Measurements from ENCODE around the gene CD48. TPM values are rescaled to one million over a fixed set of nuclear protein-coding genes. Genes with fewer than 3 reads are reported as not detected.

Gene CD48
- total and polyA plus RNA-seq, 4 donors, result 2.5 to 10.0 (median 5.1) TPM

DNA sequence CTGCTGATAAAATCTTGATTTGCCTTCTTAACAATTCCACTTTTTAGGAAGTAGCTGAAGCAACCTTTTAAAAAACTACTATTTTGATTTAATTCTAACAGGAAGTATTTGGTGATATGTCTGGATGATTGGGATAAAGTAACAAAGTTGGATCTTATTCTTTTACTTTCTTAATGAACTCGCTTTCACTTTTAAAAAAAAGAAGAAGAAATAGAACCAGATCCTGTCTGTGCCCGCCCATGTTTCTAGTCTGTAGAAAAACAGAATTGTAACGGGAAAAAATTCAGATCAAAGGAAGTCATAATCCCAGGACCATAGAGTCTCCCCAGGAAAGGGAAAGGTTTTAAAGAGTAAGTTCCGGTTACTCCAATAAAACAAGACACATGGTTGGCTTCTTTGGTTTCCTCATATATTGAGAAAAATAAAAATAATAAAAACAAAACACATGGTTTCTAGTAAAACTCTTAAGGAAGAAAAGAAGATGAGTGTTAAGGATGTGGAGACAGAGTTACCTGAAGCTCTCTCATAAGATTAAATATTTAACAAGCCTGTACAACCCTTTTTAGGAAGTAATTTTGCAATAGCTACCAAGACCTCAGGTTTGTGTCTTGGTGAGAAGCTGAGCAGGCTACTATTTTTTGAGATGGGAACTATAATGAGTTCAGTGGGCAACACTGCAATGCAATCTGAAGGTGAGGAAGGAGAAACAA is 4.9 kb downstream of the CD48 start:
- H3K27me3 ChIP-seq (ENCODE audit: control insufficient read depth in 4 of 4, insufficient read depth in 4 of 4, low read length in 3 of 4), result no peaks in the 10 kb centered on the region
- H3K9ac ChIP-seq (ENCODE audit: low read depth in 1 of 2, low read length in 2 of 2), result no peak overlapping the region
- H3K4me1 ChIP-seq (ENCODE audit: control insufficient read depth in 4 of 4, insufficient read depth in 4 of 4, low read length in 3 of 4), result no peaks in the 10 kb centered on the region
- no peak overlapping the region for H3K4me3 ChIP-seq (ENCODE audit: low read depth in 1 of 3, low read length in 3 of 3)
- H3K36me3 ChIP-seq (ENCODE audit: control insufficient read depth in 4 of 4, insufficient read depth in 3 of 4, low read depth in 1 of 4, low read length in 3 of 4), result no peaks in the 10 kb centered on the region
- H3K27ac ChIP-seq (ENCODE audit: low read depth in 1 of 2, low read length in 2 of 2), result peak overlapping the region; percentile 48 to 53
- H3K9me3 ChIP-seq (ENCODE audit: control insufficient read depth in 4 of 4, low read length in 3 of 4), result no peaks in the 10 kb centered on the region
- WGBS, result 54% methylated on average over 4 of the region's 4 CpGs
- no peak for TF ChIP-seq HNF4G (IDR thresholded peaks at IDR 0.05)
- TF ChIP-seq JUND (IDR thresholded peaks at IDR 0.05), result no peak
- TF ChIP-seq FOXA1 (IDR thresholded peaks at IDR 0.05), result no peak
- no peak for TF ChIP-seq EGR1 (IDR thresholded peaks at IDR 0.05; ENCODE audit: low read depth in 2 of 2)
- TF ChIP-seq, protein P1, sequence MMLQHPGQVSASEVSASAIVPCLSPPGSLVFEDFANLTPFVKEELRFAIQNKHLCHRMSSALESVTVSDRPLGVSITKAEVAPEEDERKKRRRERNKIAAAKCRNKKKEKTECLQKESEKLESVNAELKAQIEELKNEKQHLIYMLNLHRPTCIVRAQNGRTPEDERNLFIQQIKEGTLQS (IDR thresholded peaks at IDR 0.05), result no peak
- no peak for TF ChIP-seq RXRA (IDR thresholded peaks at IDR 0.05)
- no peak for TF ChIP-seq HNF4A (conservative IDR thresholded peaks at IDR 0.05)
- TF ChIP-seq TAF1 (conservative IDR thresholded peaks at IDR 0.05), result no peak
- TF ChIP-seq, protein P2, sequence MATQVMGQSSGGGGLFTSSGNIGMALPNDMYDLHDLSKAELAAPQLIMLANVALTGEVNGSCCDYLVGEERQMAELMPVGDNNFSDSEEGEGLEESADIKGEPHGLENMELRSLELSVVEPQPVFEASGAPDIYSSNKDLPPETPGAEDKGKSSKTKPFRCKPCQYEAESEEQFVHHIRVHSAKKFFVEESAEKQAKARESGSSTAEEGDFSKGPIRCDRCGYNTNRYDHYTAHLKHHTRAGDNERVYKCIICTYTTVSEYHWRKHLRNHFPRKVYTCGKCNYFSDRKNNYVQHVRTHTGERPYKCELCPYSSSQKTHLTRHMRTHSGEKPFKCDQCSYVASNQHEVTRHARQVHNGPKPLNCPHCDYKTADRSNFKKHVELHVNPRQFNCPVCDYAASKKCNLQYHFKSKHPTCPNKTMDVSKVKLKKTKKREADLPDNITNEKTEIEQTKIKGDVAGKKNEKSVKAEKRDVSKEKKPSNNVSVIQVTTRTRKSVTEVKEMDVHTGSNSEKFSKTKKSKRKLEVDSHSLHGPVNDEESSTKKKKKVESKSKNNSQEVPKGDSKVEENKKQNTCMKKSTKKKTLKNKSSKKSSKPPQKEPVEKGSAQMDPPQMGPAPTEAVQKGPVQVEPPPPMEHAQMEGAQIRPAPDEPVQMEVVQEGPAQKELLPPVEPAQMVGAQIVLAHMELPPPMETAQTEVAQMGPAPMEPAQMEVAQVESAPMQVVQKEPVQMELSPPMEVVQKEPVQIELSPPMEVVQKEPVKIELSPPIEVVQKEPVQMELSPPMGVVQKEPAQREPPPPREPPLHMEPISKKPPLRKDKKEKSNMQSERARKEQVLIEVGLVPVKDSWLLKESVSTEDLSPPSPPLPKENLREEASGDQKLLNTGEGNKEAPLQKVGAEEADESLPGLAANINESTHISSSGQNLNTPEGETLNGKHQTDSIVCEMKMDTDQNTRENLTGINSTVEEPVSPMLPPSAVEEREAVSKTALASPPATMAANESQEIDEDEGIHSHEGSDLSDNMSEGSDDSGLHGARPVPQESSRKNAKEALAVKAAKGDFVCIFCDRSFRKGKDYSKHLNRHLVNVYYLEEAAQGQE (IDR thresholded peaks at IDR 0.05), result no peak
- no peak for TF ChIP-seq RAD21 (IDR thresholded peaks at IDR 0.05)
- TF ChIP-seq NR2F2 (IDR thresholded peaks at IDR 0.05), result no peak
- no peak for TF ChIP-seq FOXA2 (IDR thresholded peaks at IDR 0.05)
- TF ChIP-seq YY1 (IDR thresholded peaks at IDR 0.05), result no peak
- TF ChIP-seq, protein P3, sequence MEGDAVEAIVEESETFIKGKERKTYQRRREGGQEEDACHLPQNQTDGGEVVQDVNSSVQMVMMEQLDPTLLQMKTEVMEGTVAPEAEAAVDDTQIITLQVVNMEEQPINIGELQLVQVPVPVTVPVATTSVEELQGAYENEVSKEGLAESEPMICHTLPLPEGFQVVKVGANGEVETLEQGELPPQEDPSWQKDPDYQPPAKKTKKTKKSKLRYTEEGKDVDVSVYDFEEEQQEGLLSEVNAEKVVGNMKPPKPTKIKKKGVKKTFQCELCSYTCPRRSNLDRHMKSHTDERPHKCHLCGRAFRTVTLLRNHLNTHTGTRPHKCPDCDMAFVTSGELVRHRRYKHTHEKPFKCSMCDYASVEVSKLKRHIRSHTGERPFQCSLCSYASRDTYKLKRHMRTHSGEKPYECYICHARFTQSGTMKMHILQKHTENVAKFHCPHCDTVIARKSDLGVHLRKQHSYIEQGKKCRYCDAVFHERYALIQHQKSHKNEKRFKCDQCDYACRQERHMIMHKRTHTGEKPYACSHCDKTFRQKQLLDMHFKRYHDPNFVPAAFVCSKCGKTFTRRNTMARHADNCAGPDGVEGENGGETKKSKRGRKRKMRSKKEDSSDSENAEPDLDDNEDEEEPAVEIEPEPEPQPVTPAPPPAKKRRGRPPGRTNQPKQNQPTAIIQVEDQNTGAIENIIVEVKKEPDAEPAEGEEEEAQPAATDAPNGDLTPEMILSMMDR (IDR thresholded peaks at IDR 0.05; ENCODE audit: low read depth, low read length, missing input control), result no peak
- no peak for TF ChIP-seq SP1 (IDR thresholded peaks at IDR 0.05)
- TF ChIP-seq, protein P4, sequence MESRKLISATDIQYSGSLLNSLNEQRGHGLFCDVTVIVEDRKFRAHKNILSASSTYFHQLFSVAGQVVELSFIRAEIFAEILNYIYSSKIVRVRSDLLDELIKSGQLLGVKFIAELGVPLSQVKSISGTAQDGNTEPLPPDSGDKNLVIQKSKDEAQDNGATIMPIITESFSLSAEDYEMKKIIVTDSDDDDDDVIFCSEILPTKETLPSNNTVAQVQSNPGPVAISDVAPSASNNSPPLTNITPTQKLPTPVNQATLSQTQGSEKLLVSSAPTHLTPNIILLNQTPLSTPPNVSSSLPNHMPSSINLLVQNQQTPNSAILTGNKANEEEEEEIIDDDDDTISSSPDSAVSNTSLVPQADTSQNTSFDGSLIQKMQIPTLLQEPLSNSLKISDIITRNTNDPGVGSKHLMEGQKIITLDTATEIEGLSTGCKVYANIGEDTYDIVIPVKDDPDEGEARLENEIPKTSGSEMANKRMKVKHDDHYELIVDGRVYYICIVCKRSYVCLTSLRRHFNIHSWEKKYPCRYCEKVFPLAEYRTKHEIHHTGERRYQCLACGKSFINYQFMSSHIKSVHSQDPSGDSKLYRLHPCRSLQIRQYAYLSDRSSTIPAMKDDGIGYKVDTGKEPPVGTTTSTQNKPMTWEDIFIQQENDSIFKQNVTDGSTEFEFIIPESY (IDR thresholded peaks at IDR 0.05), result no peak
- no peak for TF ChIP-seq GABPA (IDR thresholded peaks at IDR 0.05 in 1 of 2, conservative IDR thresholded peaks at IDR 0.05 in 1 of 2)
- TF ChIP-seq, protein P5, sequence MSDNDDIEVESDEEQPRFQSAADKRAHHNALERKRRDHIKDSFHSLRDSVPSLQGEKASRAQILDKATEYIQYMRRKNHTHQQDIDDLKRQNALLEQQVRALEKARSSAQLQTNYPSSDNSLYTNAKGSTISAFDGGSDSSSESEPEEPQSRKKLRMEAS (IDR thresholded peaks at IDR 0.05), result no peak
- DNase-seq (ENCODE audit: low spot score), result no peak

Measured in liver (tissue), 9 donors.